A549 (cell line): ENCODE data around the gene MIOX. TPM values are rescaled to one million over a fixed set of nuclear protein-coding genes. Genes with fewer than 3 reads are reported as not detected.

Experiments
- ATAC-seq, 2 experiments: fragments of 200-7000 bp in 1 of 2; fragments of >200 bp in 1 of 2; cut with Nextera tagmentation in 1 of 2; cut with Tn5 transposase in 1 of 2; 3 replicates each; pipeline versions ENCODE4 v1.8.0 to v1.9.1; 2018 to 2020; ENCODE audit warnings: mild to moderate bottlenecking in 1 of 2, moderate library complexity in 1 of 2
- CTCF ChIA-PET: fragments of 300-600 bp; sonication (Branson Sonifier 250); formaldehyde crosslinking; extraction: SDS; loops from one replicate; lab custom pipeline; 2021; ENCODE audit warnings: antibody characterized with exemption, inconsistent platforms; lab: Yijun Ruan, JAX
- POLR2A ChIA-PET: fragments of 350-600 bp; formaldehyde crosslinking; extraction: SDS; loops from one replicate; lab custom pipeline; 2021; ENCODE audit warnings: antibody characterized with exemption, inconsistent platforms; lab: Yijun Ruan, JAX
- DNase-seq, 2 experiments: peaks; one replicate each; pipeline versions ENCODE4 v3.0.0 to v3.0.0-alpha.2; 2011 to 2016; ENCODE audit warnings: low read depth in 1 of 2, low spot score in 1 of 2
- FAIRE-seq: peaks from 2 replicates; lab custom pipeline; 2011; peaks lifted over from hg19 to GRCh38; lab: Jason Lieb, UNC
- H3K27ac ChIP-seq, 2 experiments: fragments of >200 bp; sonication (Bioruptor Twin); formaldehyde crosslinking; 3 replicates each; pipeline ENCODE4 v1.5.1; 2016 to 2017
- H3K4me1 ChIP-seq: fragments of >200 bp; sonication (Bioruptor Twin); formaldehyde crosslinking; 3 replicates; pipeline ENCODE4 v1.6.1; 2016
- H3K4me2 ChIP-seq: fragments of >200 bp; sonication (Bioruptor Twin); formaldehyde crosslinking; 3 replicates; pipeline ENCODE4 v1.6.1; 2016
- H3K4me3 ChIP-seq: fragments of >200 bp; sonication (Bioruptor Twin); formaldehyde crosslinking; 3 replicates; pipeline ENCODE4 v1.5.1; 2016
- H3K9me3 ChIP-seq: fragments of >200 bp; sonication (Bioruptor Twin); formaldehyde crosslinking; 3 replicates; pipeline ENCODE4 v1.6.1; 2016
- BHLHE40 ChIP-seq: IDR thresholded peaks from 2 replicates; pipeline ENCODE4 v1.6.1; 2012; ENCODE audit warnings: low read depth, low read length, inconsistent platforms
- CBX8 ChIP-seq: fragments of 200-600 bp; sonication (generic); IDR thresholded peaks from 2 replicates; pipeline ENCODE4 v1.6.1; 2016
- CHD2 ChIP-seq: fragments of 150-350 bp; IDR thresholded peaks from 2 replicates; pipeline ENCODE4 v1.6.1; 2014; ENCODE audit warnings: low read length; ENCODE audit not compliant: partially characterized antibody
- CHD4 ChIP-seq: fragments of 200-600 bp; sonication (generic); IDR thresholded peaks from 2 replicates; pipeline ENCODE4 v1.6.1; 2016; ENCODE audit warnings: antibody characterized with exemption, mild to moderate bottlenecking, borderline replicate concordance
- FOXS1 ChIP-seq: fragments of 250-450 bp; sonication (Bioruptor Pico); IDR thresholded peaks from 2 replicates; pipeline ENCODE4 v1.5.0; 2020; ENCODE audit warnings: mild to moderate bottlenecking, moderate library complexity
- HOXB13 ChIP-seq: fragments of 250-450 bp; sonication (Bioruptor Pico); IDR thresholded peaks from 2 replicates; pipeline ENCODE4 v1.5.0; 2020; ENCODE audit warnings: low read depth, mild to moderate bottlenecking, moderate library complexity
- HOXB5 ChIP-seq: fragments of 250-450 bp; sonication (Bioruptor Pico); IDR thresholded peaks from 2 replicates; pipeline ENCODE4 v1.5.0; 2020; ENCODE audit warnings: mild to moderate bottlenecking, moderate library complexity
- JUNB ChIP-seq: fragments of >200 bp; sonication (Bioruptor Twin); formaldehyde crosslinking; IDR thresholded peaks from 2 replicates; pipeline ENCODE4 v1.6.1; 2016
- MAFK ChIP-seq: fragments of 450-650 bp; IDR thresholded peaks from 2 replicates; pipeline ENCODE4 v1.6.1; 2014; ENCODE audit not compliant: partially characterized antibody
- MYC ChIP-seq: IDR thresholded peaks from 2 replicates; pipeline ENCODE4 v1.6.1; 2012; ENCODE audit warnings: mild to moderate bottlenecking, inconsistent platforms, low read length, improper control_type of control experiment, borderline replicate concordance
- NR3C1 ChIP-seq: fragments of >200 bp; sonication (Bioruptor Twin); formaldehyde crosslinking; IDR thresholded peaks from 3 replicates; pipeline ENCODE4 v1.6.1; 2017
- RNF2 ChIP-seq: fragments of 200-600 bp; sonication (generic); IDR thresholded peaks from 2 replicates; pipeline ENCODE4 v1.6.1; 2016; ENCODE audit warnings: low read depth, mild to moderate bottlenecking, antibody characterized with exemption, moderate library complexity, borderline replicate concordance
- TP53 ChIP-seq: fragments of 250-450 bp; sonication (Bioruptor Pico); IDR thresholded peaks from 2 replicates; pipeline ENCODE4 v1.5.0; 2021; ENCODE audit warnings: mild to moderate bottlenecking, moderate library complexity
- ZC3H11A ChIP-seq: fragments of 450-650 bp; IDR thresholded peaks from 2 replicates; pipeline ENCODE4 v1.6.1; 2014; ENCODE audit warnings: antibody characterized with exemption, mild to moderate bottlenecking
- ZNF302 ChIP-seq: fragments of 250-450 bp; sonication (Bioruptor Pico); IDR thresholded peaks from 2 replicates; pipeline ENCODE4 v1.9.0; 2021; ENCODE audit warnings: inconsistent platforms, mild to moderate bottlenecking, moderate library complexity
- WGBS: methylation state at CpG from one replicate; pipeline ENCODE4 v1.1.6; 2017; ENCODE audit errors: missing lambda C conversion rate; 5-methylcytosine and 5-hydroxymethylcytosine counted together
- polyA plus RNA-seq, 4 experiments: library from polyadenylated mRNA; depleted of rRNA in 3 of 4; stranded (reverse); fragments of >200 nt; fragmentation: RNase III in 1 of 4; extraction: RNeasy Plus Mini Kit Qiagen cat#74134 plus additional on column Dnase treatment in 1 of 4; gene quantifications; 2 replicates in 3 of 4; 3 replicates in 1 of 4; pipeline ENCODE4 v1.2.3, GENCODE V29; 2011 to 2017
- TF ChIP-seq, protein P1 (sequence below): fragments of 250-450 bp; sonication (Bioruptor Pico); IDR thresholded peaks from 2 replicates; pipeline ENCODE4 v1.5.0; 2021; ENCODE audit warnings: mild to moderate bottlenecking, moderate library complexity, borderline replicate concordance
- TF ChIP-seq, protein P2 (sequence below): fragments of >200 bp; sonication (Bioruptor Twin); formaldehyde crosslinking; IDR thresholded peaks from 3 replicates; pipeline ENCODE4 v1.5.1; 2016
- TF ChIP-seq, protein P3 (sequence below): fragments of >200 bp; sonication (Bioruptor Twin); formaldehyde crosslinking; IDR thresholded peaks from 2 replicates; pipeline ENCODE4 v1.6.1; 2016
- TF ChIP-seq, protein P4 (sequence below): fragments of >200 bp; sonication (Bioruptor Twin); formaldehyde crosslinking; IDR thresholded peaks from 3 replicates; pipeline ENCODE4 v1.6.1; 2016
- TF ChIP-seq, protein P5 (sequence below): fragments of 200-600 bp; sonication (generic); IDR thresholded peaks from 2 replicates; pipeline ENCODE4 v1.6.1; 2016; ENCODE audit warnings: antibody characterized with exemption, mild to moderate bottlenecking, moderate library complexity

Gene MIOX
- polyA plus RNA-seq, 2 of the 4 experiments (the other 2 are of a cell fraction), result 0.08 TPM; not detected in 1

DNA sequence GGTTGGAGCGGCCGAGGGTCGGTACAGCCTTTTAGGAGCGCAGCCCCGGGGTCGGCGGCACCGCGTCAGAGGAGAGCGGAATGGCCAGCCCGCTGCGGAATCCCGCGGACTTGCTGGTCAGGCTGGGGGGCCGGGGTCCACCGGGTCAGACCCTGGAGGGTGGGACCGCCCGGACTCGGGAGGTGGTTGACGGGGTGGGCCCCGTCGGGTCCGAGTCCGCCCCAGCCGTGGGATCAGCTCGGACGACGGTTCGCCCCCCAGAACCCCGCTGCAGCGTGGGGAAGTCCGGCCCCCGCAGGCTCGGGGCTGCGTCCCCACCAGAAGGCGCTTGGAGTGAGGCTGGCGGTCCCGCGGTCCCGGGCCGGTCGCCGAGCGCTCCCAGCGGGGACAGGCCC, 5.6 kb upstream of the MIOX start:
- FAIRE-seq (no peak), DNase-seq (no peak), ATAC-seq (no peak)
- Histone ChIP-seq H3K4me2 (peak overlapping the region; percentile 66), H3K4me3 (peak overlapping the region; percentile 72), H3K27ac (peak overlapping the region; percentile 77 to 92), H3K4me1 (peaks cover 14% of the 10 kb centered on the region; the same call in 2 of the 3 replicates), H3K9me3 (no peaks in the 10 kb centered on the region)
- ChIA-PET CTCF (no interaction called here), POLR2A (no interaction called here)
- TF ChIP-seq, protein P1, sequence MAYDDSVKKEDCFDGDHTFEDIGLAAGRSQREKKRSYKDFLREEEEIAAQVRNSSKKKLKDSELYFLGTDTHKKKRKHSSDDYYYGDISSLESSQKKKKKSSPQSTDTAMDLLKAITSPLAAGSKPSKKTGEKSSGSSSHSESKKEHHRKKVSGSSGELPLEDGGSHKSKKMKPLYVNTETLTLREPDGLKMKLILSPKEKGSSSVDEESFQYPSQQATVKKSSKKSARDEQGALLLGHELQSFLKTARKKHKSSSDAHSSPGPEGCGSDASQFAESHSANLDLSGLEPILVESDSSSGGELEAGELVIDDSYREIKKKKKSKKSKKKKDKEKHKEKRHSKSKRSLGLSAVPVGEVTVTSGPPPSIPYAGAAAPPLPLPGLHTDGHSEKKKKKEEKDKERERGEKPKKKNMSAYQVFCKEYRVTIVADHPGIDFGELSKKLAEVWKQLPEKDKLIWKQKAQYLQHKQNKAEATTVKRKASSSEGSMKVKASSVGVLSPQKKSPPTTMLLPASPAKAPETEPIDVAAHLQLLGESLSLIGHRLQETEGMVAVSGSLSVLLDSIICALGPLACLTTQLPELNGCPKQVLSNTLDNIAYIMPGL, result no peak
- TF ChIP-seq, protein P2, sequence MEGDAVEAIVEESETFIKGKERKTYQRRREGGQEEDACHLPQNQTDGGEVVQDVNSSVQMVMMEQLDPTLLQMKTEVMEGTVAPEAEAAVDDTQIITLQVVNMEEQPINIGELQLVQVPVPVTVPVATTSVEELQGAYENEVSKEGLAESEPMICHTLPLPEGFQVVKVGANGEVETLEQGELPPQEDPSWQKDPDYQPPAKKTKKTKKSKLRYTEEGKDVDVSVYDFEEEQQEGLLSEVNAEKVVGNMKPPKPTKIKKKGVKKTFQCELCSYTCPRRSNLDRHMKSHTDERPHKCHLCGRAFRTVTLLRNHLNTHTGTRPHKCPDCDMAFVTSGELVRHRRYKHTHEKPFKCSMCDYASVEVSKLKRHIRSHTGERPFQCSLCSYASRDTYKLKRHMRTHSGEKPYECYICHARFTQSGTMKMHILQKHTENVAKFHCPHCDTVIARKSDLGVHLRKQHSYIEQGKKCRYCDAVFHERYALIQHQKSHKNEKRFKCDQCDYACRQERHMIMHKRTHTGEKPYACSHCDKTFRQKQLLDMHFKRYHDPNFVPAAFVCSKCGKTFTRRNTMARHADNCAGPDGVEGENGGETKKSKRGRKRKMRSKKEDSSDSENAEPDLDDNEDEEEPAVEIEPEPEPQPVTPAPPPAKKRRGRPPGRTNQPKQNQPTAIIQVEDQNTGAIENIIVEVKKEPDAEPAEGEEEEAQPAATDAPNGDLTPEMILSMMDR, result no peak
- TF ChIP-seq JUNB (no peak), ZC3H11A (no peak), MYC (no peak), CHD2 (no peak), ZNF302 (CRISPR knock-in tag) (no peak), HOXB13 (CRISPR knock-in tag) (no peak), HOXB5 (CRISPR knock-in tag) (no peak), RNF2 (no peak), FOXS1 (no peak), NR3C1 (no peak), MAFK (no peak), BHLHE40 (no peak), CBX8 (no peak), CHD4 (no peak), TP53 (CRISPR knock-in tag) (no peak)
- TF ChIP-seq, protein P3, sequence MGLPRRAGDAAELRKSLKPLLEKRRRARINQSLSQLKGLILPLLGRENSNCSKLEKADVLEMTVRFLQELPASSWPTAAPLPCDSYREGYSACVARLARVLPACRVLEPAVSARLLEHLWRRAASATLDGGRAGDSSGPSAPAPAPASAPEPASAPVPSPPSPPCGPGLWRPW, result no peak
- TF ChIP-seq, protein P4, sequence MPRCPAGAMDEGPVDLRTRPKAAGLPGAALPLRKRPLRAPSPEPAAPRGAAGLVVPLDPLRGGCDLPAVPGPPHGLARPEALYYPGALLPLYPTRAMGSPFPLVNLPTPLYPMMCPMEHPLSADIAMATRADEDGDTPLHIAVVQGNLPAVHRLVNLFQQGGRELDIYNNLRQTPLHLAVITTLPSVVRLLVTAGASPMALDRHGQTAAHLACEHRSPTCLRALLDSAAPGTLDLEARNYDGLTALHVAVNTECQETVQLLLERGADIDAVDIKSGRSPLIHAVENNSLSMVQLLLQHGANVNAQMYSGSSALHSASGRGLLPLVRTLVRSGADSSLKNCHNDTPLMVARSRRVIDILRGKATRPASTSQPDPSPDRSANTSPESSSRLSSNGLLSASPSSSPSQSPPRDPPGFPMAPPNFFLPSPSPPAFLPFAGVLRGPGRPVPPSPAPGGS, result no peak
- TF ChIP-seq, protein P5, sequence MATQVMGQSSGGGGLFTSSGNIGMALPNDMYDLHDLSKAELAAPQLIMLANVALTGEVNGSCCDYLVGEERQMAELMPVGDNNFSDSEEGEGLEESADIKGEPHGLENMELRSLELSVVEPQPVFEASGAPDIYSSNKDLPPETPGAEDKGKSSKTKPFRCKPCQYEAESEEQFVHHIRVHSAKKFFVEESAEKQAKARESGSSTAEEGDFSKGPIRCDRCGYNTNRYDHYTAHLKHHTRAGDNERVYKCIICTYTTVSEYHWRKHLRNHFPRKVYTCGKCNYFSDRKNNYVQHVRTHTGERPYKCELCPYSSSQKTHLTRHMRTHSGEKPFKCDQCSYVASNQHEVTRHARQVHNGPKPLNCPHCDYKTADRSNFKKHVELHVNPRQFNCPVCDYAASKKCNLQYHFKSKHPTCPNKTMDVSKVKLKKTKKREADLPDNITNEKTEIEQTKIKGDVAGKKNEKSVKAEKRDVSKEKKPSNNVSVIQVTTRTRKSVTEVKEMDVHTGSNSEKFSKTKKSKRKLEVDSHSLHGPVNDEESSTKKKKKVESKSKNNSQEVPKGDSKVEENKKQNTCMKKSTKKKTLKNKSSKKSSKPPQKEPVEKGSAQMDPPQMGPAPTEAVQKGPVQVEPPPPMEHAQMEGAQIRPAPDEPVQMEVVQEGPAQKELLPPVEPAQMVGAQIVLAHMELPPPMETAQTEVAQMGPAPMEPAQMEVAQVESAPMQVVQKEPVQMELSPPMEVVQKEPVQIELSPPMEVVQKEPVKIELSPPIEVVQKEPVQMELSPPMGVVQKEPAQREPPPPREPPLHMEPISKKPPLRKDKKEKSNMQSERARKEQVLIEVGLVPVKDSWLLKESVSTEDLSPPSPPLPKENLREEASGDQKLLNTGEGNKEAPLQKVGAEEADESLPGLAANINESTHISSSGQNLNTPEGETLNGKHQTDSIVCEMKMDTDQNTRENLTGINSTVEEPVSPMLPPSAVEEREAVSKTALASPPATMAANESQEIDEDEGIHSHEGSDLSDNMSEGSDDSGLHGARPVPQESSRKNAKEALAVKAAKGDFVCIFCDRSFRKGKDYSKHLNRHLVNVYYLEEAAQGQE, result no peak
- 20% methylated on average over 11 of the region's 45 CpGs for WGBS
